Astrocyte of the cerebellum (primary cell): ENCODE data around the gene TFF3.

ENCODE experiments used
- DNase-seq: peaks from one replicate; pipeline ENCODE4 v3.0.0-alpha.2; 2011; ENCODE audit warnings: low read depth
- H3K4me3 ChIP-seq: 2 replicates; pipeline ENCODE4 v1.5.1; 2011; ENCODE audit warnings: mild to moderate bottlenecking, low read depth, low read length, moderate library complexity
- CTCF ChIP-seq: IDR thresholded peaks from 2 replicates; pipeline ENCODE4 v1.5.1; 2012; ENCODE audit warnings: low read length, low read depth, moderate library complexity, mild to moderate bottlenecking; ENCODE audit errors: missing control alignments
- in situ Hi-C: cut with HindIII; loops from 2 replicates; pipeline ENCODE4 v1.10.0; 2017; ENCODE audit warnings: low sequenced_read_pairs

Gene TFF3

GRCh38 chr21:42311816-42312625 lies 3.2 kb downstream of the TFF3 start:
- in situ Hi-C loops, result no loop called here
- TF ChIP-seq CTCF, result no peak
- no peak for DNase-seq
- no peak overlapping the region for H3K4me3 ChIP-seq

GRCh38 chr21:42311160-42311559 lies 4.0 kb downstream of the TFF3 start:
- DNase-seq, result no peak
- in situ Hi-C loops, result no loop called here
- no peak for TF ChIP-seq CTCF
- H3K4me3 ChIP-seq, result no peak overlapping the region

GRCh38 chr21:42310411-42311001 lies 4.7 kb downstream of the TFF3 start:
- in situ Hi-C loops, result no loop called here
- no peak for TF ChIP-seq CTCF
- H3K4me3 ChIP-seq, result no peak overlapping the region

GRCh38 chr21:42309753-42310213 lies 5.4 kb downstream of the TFF3 start:
- no peak overlapping the region for H3K4me3 ChIP-seq
- no peak for DNase-seq
- TF ChIP-seq CTCF, result peak; percentile 58
- in situ Hi-C loops, result no loop called here

More at GRCh38 chr21:42310411-42311001, 4.7 kb downstream of the TFF3 start:
- DNase-seq, result no peak

- DNase-seq, result no peak
- TF ChIP-seq CTCF, result no peak
- H3K4me3 ChIP-seq, result no peak overlapping the region
- in situ Hi-C loops, result no loop called here
These were observed 6.1 kb downstream of the TFF3 start for GRCh38 chr21:42308914-42309752.

GRCh38 chr21:42308161-42308913 lies 6.9 kb downstream of the TFF3 start:
- no peak for DNase-seq
- in situ Hi-C loops, result no loop called here
- TF ChIP-seq CTCF, result no peak

More at GRCh38 chr21:42308161-42308913, 6.9 kb downstream of the TFF3 start:
- no peak overlapping the region for H3K4me3 ChIP-seq
